ENCODE data around the gene TMEFF1.

Gene TMEFF1

DNA sequence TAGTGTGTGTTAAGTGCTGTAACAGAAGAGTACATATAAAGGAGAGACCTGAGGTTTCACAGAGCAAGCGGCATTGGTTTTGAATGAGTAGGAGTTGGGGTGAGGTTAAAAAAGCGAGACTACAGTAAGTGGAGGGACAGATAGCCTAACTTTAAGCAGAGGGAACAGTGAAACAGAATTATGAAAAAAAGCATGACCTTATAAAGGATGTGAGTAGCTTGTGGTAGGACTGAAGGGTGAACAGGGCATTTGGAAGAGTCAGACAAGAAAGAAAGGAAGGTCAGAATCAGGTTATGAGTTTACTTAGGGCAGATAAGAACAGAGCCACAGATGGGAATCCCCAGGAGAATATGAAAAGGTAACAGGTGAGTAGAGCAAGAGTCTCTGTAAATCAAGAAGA, 23.5 kb upstream of the TMEFF1 start:
- H3K4me3 ChIP-seq (ENCODE audit: low read depth, low read length), result no peak overlapping the region
- DNase-seq (ENCODE audit: low read depth), result no peak
- TF ChIP-seq, protein P1, sequence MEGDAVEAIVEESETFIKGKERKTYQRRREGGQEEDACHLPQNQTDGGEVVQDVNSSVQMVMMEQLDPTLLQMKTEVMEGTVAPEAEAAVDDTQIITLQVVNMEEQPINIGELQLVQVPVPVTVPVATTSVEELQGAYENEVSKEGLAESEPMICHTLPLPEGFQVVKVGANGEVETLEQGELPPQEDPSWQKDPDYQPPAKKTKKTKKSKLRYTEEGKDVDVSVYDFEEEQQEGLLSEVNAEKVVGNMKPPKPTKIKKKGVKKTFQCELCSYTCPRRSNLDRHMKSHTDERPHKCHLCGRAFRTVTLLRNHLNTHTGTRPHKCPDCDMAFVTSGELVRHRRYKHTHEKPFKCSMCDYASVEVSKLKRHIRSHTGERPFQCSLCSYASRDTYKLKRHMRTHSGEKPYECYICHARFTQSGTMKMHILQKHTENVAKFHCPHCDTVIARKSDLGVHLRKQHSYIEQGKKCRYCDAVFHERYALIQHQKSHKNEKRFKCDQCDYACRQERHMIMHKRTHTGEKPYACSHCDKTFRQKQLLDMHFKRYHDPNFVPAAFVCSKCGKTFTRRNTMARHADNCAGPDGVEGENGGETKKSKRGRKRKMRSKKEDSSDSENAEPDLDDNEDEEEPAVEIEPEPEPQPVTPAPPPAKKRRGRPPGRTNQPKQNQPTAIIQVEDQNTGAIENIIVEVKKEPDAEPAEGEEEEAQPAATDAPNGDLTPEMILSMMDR (IDR thresholded peaks at IDR 0.05; ENCODE audit: control insufficient read depth, extremely low read depth, insufficient read depth), result no peak

GRCh38 chr9:100452894-100453293, 20.1 kb upstream of the TMEFF1 start:
- TF ChIP-seq, protein P1 (IDR thresholded peaks at IDR 0.05; ENCODE audit: control insufficient read depth, extremely low read depth, insufficient read depth), result no peak
- no peak for DNase-seq (ENCODE audit: low read depth)
- no peak overlapping the region for H3K4me3 ChIP-seq (ENCODE audit: low read depth, low read length)

DNA sequence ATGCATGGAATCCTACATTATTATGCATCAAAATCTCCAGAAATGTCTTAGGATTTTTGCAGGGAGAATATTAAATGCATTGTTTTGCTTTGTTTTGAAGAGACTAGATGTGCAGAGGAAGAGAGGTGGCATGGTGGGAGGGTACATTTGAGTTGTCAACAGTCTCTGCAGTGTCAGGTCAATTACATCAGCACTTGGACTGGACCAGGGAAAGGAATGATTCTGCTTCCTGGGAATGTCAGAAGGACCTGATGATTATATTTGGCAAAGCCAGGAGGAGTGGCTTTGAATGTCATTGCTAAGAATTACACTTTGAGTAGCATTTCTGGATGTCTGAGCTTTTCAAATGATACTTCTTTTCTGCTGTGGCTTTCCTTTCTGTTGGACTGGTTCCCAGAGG, 17.5 kb upstream of the TMEFF1 start:
- TF ChIP-seq, protein P1 (IDR thresholded peaks at IDR 0.05; ENCODE audit: control insufficient read depth, extremely low read depth, insufficient read depth), result no peak
- DNase-seq (ENCODE audit: low read depth), result no peak
- no peak overlapping the region for H3K4me3 ChIP-seq (ENCODE audit: low read depth, low read length)

DNA sequence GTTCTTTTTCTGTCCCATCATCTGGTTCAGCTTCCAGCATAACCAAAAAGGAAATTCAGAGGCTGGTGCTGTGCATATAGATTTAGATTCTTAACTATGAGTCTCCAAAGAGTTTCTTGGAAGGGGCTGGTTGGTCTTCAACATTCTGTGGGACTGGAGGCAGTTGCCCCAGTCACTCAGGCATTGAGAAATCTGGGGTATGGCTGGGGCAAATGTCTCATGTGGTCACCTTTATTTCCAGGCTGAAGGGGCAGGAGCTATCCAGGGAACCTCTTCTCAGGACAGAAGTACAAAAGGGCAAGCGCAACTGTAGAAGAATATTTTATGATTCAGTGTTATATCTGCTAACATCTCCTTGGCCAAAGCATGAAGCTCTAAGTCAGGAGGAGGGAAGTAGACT, 15.4 kb upstream of the TMEFF1 start:
- DNase-seq (ENCODE audit: low read depth), result no peak
- H3K4me3 ChIP-seq (ENCODE audit: low read depth, low read length), result no peak overlapping the region
- TF ChIP-seq, protein P1 (IDR thresholded peaks at IDR 0.05; ENCODE audit: control insufficient read depth, extremely low read depth, insufficient read depth), result no peak

GRCh38 chr9:100459963-100460362, 13.0 kb upstream of the TMEFF1 start:
- TF ChIP-seq, protein P1 (IDR thresholded peaks at IDR 0.05; ENCODE audit: control insufficient read depth, extremely low read depth, insufficient read depth), result no peak
- no peak for DNase-seq (ENCODE audit: low read depth)
- H3K4me3 ChIP-seq (ENCODE audit: low read depth, low read length), result no peak overlapping the region

GRCh38 chr9:100465274-100465673, 7.7 kb upstream of the TMEFF1 start:
- H3K4me3 ChIP-seq (ENCODE audit: low read depth, low read length), result no peak overlapping the region
- DNase-seq (ENCODE audit: low read depth), result no peak
- TF ChIP-seq, protein P1 (IDR thresholded peaks at IDR 0.05; ENCODE audit: control insufficient read depth, extremely low read depth, insufficient read depth), result no peak

GRCh38 chr9:100465761-100466160, 7.2 kb upstream of the TMEFF1 start:
- TF ChIP-seq, protein P1 (IDR thresholded peaks at IDR 0.05; ENCODE audit: control insufficient read depth, extremely low read depth, insufficient read depth), result no peak
- no peak overlapping the region for H3K4me3 ChIP-seq (ENCODE audit: low read depth, low read length)
- peak; percentile 45 for DNase-seq (ENCODE audit: low read depth)
